T47D (cell line): Measurements from ENCODE around the gene MYO1F.
A peak's percentile ranks its signal among the peaks of the same experiment; 100 is the strongest.
"Not testable (repeated sequence)": the region's sequence is repeated elsewhere in the genome, so short reads cannot be mapped to it uniquely, and the experiment has no call there.

ENCODE experiments used
- DNase-seq, 2 experiments: peaks; one replicate each; pipeline versions ENCODE4 v3.0.0 to v3.0.0-alpha.2; 2011 to 2012; ENCODE audit warnings: low read depth in 1 of 2, low spot score in 1 of 2
- JUND ChIP-seq: IDR thresholded peaks from 2 replicates; pipeline ENCODE4 v1.6.1; 2012; ENCODE audit warnings: low read depth
- in situ Hi-C: cut with HindIII; loops from 2 replicates; pipeline ENCODE4 v1.10.0; 2016; ENCODE audit warnings: low sequenced_read_pairs, low pct_unique_long_range_greater_than_20kb

Gene MYO1F

DNA sequence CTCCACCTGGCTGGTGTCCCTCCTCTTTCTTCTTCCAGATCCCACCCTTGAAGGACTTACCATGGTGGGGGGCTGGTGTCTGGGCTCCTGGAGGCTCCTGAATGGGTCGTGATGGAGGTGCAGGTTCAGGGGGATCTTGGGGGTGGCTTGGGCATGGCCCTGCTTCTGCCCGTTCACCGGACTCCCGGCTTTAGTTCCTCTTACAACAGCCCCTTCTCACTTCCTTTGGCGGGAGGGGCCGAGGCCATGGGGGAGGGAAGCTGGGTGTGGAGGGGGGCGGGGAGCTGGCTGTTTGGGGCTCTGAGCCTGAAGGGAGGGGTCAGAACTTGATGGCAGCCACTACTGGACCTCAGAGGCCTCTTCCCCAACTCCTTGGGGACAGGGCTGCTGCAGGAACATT lies at the start of gene MYO1F:
Gene MYO1F, minus strand, starts transcription at position 196 of the 400 bp plus-strand sequence. Its CDS starts 133 bp downstream, at position 63.
- DNase-seq, result no peak
- no peak for TF ChIP-seq JUND
- in situ Hi-C loops, result no loop called here

DNA sequence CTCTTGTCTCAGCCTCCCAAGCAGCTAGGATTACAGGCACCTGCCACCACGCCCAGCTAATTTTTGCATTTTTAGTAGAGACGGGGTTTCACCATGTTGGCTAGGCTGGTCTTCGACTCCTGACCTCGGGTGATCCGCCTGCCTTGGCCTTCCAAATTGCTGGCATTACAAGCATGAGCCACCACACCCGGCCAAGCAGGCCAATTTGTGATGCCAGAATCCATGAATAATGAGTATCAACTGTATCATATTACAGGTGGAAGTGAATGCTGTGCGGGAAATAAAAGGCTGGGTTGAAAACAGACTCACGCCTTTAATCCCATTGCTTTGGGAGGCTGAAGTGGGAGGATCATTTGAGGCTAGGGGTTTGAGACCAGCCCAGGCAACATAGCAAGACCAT lies 49.6 kb upstream of the MYO1F start:
- DNase-seq, result no peak
- in situ Hi-C loops, result no loop called here
- TF ChIP-seq JUND, result no peak

DNA sequence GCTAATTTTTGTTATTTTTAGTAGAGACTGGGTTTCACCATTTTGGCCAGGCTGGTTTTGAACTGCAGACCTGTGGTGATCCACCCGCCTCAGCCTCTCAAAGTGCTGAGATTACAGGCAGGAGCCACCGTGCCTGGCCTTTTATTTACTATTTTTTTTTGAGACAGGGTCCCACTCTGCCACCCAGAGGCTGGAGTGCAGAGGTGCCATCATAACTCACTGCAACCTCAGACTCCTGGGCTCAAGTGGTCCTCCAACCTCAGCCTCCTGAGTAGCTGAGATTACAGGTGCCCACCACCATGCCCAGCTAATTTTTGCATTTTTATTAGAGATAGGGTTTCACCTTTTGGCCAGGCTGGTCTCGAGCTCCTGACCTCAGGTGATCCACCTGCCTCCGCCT lies 45.6 kb upstream of the MYO1F start:
- in situ Hi-C loops, result not testable (repeated sequence)
- peak in 1 of 2 experiments; percentile 39 for DNase-seq

DNA sequence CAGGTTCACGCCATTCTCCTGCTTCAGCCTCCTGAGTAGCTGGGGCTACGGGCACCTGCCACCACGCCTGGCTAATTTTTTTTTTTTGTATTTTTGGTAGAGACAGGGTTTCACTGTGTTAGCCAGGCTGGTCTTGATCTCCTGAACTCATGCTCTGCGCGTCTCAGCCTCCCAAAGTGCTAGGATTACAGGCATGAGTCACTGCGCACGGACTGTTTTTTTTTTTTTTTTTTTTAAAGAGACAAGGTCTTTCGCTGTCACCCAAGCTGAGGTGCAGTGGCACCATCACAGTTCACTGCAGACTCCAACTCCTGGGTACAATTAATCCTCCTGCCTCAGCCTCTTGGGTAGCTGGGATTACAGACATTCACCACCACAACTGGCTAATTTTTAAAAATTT lies 41.5 kb upstream of the MYO1F start:
- no peak for DNase-seq
- TF ChIP-seq JUND, result no peak
- in situ Hi-C loops, result no loop called here

DNA sequence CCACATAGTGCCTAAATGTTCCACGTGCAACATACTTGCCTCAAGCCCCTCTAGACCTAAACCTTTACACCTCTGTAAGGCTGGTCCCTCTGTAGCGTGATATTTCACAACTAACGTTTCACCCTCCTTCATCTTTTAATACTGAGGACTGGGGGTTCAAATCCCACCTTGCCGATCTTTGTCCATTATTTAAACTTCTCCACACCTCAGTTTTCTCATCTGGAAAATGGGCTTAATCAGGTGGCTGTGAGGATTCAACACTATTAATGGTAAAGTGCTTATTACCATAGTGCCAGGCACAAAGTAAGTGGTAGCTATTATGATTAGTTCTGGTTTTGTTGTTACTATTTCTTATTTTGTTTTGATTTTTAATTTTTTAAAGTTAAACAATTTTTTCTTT lies 40.7 kb upstream of the MYO1F start:
- no peak for TF ChIP-seq JUND
- in situ Hi-C loops, result no loop called here
- no peak for DNase-seq

DNA sequence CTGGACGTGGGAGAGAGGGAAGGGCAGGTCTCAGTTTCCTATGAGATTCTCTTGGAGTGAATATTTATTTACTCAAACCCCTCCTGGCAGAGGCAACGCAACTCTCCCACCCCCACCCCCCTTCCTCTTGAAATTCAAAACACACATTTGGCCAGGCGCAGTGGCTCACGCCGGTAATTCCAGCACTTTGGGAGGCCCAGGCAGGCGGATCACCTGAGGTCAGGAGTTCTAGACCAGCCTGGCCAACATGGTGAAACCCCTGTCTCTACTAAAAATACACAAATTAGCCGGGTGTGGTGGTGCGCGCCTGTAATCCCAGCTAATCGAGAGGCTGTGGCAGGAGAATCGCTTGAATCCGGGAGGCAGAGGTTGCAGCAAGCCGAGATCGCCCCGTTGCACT lies 40.1 kb upstream of the MYO1F start:
- DNase-seq, in situ Hi-C loops: not testable (repeated sequence)

DNA sequence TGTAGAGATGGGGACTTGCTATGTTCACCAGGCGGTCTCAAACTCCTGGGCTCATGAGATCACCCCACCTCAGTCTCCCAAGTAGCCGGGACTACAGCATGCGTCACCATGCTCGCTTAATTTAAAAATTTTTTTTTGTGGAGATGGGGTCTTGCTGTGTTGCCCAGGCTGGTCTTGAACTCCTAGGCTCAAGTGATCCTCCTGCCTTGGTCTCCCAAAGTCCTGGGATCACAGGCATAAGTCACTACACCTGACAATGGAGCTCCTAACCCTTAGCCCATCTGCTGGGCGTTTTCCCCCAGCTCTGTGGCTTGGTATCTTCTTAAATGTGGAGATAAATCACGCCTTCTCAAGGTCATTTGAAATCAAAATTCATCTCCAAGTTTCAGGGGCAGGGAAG lies 39.6 kb upstream of the MYO1F start:
- TF ChIP-seq JUND, result no peak
- no peak for DNase-seq
- in situ Hi-C loops, result no loop called here

DNA sequence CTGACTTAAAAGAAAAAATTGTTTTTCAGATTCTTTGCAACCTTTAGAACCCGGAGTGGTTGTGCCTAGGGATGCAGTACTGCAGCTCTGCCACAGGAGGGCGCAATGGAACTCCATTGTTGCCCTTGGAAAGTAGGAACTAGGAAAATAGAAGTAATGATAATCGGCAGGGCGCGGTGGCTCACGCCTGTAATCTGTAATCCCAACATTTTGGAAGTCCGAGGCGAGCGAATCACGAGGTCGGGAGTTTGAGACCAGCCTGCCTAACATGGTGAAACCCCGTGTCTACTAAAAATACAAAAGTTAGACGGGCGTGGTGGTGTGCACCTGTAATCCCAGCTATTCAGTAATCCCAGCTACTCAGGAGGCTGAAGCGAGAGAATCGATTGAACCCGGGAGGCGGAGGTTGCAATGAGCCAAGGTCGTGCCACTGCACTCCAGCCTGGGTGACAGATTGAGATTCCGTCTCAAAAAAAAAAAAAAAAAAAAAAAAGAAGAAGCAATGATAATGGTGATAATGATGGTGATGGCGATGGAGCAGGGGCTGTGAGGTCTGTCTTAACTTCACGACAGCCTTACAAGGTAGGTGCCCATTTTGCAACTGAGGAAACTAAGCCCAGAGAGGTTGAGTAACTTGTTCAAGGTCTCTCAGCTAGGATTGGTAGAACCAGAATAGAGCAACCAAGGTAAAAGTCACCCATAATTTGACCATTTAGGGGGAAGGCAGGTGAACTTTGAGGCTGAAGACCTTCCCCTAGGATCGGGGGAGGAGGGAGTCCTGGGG lies 38.8 kb upstream of the MYO1F start:
- TF ChIP-seq JUND, result no peak
- peak; percentile 60 to 64 for DNase-seq
- in situ Hi-C loops, result no loop called here

DNA sequence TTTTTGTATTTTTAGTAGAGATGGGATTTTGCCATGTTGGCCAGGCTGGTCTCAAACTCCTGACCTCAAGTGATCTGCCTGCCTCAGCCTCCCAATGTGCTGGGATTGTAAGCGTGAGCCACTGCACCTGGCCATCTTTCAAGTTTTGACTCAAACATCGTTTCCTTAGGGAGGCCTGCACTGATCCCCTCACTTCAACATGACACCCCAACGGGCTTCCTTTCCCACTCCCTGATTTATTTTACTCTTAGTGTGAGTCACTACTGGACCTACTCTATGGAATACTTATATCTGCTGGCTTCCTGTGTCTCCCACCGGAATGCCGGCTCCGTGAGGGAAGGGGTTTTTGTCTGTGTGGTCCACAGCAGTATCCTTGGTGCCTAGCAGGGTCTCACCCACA lies 37.8 kb upstream of the MYO1F start:
- TF ChIP-seq JUND, result no peak
- no peak for DNase-seq
- in situ Hi-C loops, result no loop called here

DNA sequence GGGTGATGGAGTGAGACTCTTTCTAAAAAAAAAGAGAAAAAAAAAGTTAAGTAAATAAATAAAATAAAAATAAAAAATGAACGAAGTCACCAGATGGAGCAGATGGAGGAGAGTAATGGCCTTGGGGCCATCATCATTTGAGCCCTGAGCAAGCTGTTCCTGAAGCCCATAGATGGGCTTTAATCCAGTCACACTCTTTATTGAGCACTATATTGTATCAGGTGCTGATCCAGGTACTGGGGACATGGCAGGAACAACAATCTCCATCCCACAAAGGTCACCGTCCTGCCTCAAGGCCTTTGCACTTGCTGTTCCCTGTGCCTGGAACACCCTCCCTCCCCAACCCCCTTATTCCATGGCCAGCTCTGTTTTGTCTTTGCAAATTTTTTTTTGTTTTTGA lies 37.2 kb upstream of the MYO1F start:
- in situ Hi-C loops, result no loop called here
- TF ChIP-seq JUND, result no peak
- DNase-seq, result no peak

DNA sequence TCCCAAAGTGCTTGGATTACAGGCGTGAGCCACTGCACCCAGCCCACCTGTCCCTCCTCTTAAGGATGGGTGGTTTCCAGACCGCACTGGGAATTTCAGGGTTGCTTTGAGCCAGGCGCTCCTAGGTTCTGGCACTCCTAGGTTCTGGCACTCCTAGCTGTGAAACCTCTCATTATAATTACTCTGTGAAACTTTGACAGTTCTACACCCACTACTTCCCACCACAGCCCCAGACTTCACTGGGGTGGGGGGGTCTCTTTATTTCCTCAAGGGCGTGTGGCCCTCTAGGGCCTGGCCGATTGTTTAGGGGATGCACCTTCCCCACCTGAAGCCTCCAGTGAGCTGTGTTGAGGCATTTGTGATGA lies 35.5 kb upstream of the MYO1F start:
- no peak for DNase-seq
- TF ChIP-seq JUND, result no peak
- in situ Hi-C loops, result no loop called here

DNA sequence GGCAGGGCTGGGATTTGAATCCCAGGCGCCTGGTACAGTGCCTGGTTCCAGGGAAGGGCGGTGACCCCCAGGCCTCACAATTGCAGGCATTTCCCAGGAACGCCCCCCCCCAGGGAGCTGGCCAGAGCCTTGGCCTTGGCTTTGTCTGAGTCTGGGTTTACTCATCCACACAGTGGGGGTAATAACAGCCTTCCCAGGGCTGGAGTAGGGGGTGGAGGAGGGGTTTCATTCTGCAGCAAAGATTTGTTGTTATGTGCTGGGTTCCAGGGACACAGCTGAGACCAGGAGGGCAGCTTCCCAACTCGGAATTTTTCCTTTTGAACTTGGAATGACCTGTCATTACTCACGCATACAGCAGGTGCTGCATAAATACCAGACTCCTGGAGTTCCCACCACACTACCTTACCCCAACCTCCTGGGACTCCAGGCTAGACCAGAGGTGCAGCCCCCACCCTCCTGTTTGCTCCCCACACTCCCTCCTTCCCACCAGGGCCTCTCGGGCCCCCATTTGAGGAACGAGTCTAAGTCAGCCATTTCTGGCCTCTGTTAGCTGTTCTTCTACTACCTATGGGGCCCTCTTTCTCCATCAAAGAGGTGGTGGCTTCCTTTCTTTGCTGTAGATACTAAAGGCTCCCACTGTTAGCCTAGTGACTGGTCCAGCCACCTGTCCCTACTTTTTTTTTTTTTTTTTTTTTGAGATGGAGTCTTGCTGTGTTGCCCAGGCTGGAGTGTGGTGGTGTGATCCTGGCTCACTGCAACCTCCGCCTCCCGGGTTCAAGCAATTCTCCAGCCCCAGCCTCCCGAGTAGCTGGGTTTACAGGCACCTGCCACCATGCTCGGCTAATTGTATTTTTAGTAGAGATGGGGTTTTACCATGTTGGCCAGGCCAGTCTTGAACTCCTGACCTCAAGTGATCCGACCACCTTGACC lies 34.9 kb upstream of the MYO1F start:
- peak in 1 of 2 experiments; percentile 21 for DNase-seq
- in situ Hi-C loops, result no loop called here
- TF ChIP-seq JUND, result no peak

DNA sequence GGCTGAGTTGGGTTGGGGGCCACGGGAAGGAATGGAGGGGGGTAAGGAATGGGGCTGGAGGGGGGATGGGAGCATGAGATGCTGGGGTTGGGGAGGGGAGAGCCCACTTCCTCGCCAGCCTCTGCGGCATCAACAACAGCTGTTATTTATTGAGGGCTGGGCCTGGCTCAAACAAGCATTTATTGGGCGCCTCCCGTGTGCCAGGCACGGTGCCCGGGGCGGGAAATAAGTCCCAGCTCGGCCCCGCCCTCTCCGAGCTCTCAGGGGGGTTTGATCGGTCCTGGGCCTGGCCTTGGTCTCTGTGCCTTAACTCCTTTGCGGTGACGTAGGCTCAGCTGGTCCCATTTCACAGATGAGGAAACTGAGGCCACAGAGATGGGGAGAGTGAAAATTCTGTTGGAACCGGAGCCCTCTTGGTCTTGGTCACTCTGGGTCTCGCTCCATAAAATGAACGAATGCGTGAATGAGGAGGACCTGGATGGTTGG lies 34.2 kb upstream of the MYO1F start:
- TF ChIP-seq JUND, result no peak
- in situ Hi-C loops, result no loop called here
- no peak for DNase-seq
